ENCODE measurements around the gene AMOTL1. TPM values are rescaled to one million over a fixed set of nuclear protein-coding genes. Genes with fewer than 3 reads are reported as not detected.
"Not testable (repeated sequence)": the region's sequence is repeated elsewhere in the genome, so short reads cannot be mapped to it uniquely, and the experiment has no call there.

The AMOTL1 gene
- total RNA-seq, 2 donors from 2014 or later, result 60.6 to 106 TPM

DNA sequence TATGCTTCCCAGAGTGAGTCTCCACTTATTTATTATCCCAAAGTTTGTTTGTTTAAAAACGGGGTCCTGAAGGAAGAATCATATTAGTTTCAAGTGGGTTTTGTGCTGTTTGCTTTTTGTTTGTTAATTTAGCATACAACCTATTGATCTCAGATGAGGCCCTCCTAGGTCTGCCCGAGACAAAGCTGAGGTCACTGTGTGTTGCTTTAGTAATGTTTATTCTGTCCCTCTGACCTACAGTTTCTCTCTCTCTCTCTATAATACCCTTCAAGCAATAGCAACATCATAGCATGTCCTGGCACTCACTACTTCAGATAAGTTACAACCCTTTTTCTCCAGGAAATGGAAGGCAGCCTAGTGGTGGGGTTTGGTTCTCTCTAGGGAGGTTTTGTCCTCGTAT, 63.4 kb downstream of the AMOTL1 start:
- ATAC-seq (no peak), DNase-seq (no peak)
- intact Hi-C loops (cut with DNase I), result no loop called here

DNA sequence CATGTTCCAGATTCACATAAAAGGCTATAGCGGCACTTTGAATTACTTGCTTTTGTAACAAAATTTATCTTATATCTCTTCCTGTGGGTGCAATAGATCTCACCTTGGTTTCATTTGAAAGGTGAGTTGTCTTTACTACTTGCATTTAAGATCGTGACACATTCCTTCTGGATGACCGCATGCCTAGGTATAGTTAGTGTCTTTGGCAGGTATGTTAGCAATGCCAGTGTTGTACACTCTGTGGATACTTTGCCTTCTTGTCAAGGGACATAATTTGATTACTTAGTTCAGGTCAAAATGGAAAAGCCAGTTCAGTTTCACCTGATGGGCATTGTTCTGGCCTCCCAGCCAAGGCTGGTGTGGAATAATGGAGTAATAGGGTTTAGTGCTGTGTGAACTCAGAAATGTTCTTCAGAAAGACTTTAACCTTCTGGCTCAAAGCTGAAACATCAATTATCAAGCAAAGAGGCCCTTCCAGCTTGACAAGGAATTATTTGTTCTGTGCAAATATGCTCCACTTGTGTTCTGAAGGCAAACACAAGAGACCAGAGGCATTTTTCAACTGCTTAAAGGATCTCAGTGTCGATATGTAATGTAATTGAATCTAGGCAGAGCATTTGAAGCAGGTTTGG, 64.6 kb downstream of the AMOTL1 start:
- DNase-seq, result no peak
- no peak for ATAC-seq
- intact Hi-C loops (cut with DNase I), result no loop called here

DNA sequence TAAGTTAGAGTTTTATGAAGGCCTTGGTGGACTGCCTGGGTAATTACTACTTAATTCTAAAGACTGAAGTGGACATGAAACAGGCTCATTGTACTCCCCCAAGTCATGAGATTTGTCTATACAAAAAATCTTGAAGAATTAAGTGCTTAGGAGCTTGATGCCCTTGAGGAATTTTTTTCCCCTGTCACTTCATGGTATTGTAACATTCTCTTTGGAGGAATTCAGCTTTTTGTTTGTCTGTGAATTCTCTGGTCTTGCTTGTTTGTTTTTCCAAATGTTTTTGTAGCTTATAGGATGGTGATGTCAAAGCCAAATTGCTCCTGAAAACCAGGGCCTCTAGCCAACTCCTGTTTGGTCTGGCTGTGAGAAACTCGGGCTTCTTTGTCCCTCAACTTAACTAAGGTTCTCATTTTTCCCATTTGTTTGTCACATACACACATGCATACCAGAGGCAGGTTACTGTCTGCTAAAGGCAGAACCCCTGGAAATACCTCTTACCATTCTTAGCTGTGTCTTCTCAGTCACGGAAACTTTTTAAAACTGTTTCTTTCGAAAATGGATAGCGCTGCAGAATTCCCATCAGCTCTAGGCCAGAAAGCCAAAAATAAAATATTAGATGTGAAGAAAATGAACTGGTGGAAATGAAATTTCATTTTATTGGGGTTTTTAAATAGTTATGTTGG, 66.9 kb downstream of the AMOTL1 start:
- no peak for ATAC-seq
- DNase-seq, result no peak
- intact Hi-C loops (cut with DNase I), result loop anchor here in 1 of 2 donors (5.0 kb wide), 1 partner anchor 33 kb away; no protein-coding TSS in a partner anchor

GRCh38 chr11:94835594-94835927, 67.4 kb downstream of the AMOTL1 start:
- ATAC-seq (no peak), DNase-seq (no peak)
- intact Hi-C loops (cut with DNase I), result loop anchor here in 1 of 2 donors (5.0 kb wide), 1 partner anchor 33 kb away; no protein-coding TSS in a partner anchor

DNA sequence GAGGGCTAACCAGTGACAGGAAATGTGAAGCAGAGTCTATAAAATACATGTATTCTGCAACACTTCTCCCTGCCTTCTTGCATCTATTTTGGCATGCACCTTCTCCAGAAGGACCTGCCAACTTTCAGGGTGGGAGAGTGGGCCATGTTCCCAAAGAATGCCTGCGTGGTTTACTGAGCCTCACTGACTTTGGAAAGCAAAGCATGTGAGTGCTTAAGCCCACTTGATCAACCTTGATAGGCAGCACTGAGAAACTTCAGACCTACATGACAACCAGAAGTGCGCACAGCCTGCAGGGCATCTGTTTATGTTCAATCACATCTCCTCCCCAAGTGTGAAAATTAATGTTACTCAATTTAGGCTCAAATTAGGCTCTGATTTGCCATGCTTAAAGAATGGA, 69.2 kb downstream of the AMOTL1 start:
- DNase-seq (peak; percentile 48), ATAC-seq (peak; percentile 86 to 92)
- intact Hi-C loops (cut with DNase I), result loop anchor here in 1 of 2 donors (1.0 to 5.0 kb wide), 2 partner anchors 35 to 48 kb away; no protein-coding TSS in a partner anchor

DNA sequence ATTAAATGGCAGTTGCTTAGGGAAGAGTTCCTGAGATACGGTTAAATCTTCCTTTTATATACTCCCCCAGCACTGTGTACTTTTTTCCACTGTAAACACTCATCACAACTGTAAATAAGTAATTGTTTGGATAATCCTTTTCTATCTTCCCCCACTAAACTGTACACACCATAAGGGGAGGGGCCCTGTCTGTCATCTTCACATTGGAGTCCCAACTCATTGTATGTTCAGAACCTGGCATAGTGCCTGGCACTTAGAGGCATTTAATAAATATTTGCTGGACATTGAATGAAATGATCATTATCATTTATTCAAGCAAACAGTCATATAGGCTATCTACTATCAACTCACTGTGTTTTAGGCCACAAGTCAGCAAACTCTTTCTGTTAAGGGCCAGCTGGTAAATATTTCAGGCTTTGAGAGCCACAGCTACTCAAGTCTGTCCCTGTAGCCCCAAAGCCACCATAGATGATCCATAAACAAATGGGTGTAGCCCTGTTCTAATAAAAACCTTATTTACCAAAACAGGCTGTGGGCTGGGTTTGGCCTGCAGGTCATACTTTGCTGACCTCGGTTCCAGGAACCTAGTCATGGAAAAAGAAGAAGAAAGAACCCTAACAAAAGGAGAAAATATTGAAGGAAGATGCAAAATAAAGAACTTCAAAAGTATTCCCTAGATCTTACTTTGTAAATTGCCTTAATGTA, 70.0 kb downstream of the AMOTL1 start:
- intact Hi-C loops (cut with DNase I), result loop anchor here in 1 of 2 donors (5.0 kb wide), 1 partner anchor 36 kb away; no protein-coding TSS in a partner anchor
- DNase-seq (no peak), ATAC-seq (no peak)

- no peak for DNase-seq
- intact Hi-C loops (cut with DNase I), result no loop called here
- ATAC-seq, result no peak
These were observed 72.1 kb downstream of the AMOTL1 start for GRCh38 chr11:94840209-94840608.

GRCh38 chr11:94844031-94844430, 75.9 kb downstream of the AMOTL1 start:
- intact Hi-C loops (cut with DNase I), result no loop called here
- ATAC-seq (no peak), DNase-seq (no peak)

DNA sequence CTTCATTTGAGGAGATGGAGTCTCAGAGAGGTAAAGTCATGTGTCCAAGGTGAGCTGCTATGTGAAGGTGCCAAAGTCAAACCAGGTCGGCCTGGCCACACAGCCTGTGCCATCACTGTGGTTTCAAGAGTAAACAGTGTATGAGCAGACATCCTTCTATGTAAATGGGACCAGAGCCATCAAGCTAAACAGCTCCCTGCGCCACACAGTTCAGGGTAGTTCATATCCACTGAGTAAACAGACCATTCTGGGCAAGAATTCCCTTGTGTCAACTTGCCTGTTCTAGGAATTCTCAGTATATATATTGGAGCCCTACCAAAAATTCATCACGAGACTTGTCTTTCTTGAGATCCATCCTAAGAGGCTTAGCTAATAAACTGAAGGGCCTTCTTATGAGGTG, 77.5 kb downstream of the AMOTL1 start:
- intact Hi-C loops (cut with DNase I), result no loop called here
- ATAC-seq (peak in 1 of 2 donors; percentile 23), DNase-seq (no peak)

GRCh38 chr11:94849839-94850238, 81.7 kb downstream of the AMOTL1 start:
- ATAC-seq (no peak), DNase-seq (peak; percentile 40)
- intact Hi-C loops (cut with DNase I), result no loop called here

DNA sequence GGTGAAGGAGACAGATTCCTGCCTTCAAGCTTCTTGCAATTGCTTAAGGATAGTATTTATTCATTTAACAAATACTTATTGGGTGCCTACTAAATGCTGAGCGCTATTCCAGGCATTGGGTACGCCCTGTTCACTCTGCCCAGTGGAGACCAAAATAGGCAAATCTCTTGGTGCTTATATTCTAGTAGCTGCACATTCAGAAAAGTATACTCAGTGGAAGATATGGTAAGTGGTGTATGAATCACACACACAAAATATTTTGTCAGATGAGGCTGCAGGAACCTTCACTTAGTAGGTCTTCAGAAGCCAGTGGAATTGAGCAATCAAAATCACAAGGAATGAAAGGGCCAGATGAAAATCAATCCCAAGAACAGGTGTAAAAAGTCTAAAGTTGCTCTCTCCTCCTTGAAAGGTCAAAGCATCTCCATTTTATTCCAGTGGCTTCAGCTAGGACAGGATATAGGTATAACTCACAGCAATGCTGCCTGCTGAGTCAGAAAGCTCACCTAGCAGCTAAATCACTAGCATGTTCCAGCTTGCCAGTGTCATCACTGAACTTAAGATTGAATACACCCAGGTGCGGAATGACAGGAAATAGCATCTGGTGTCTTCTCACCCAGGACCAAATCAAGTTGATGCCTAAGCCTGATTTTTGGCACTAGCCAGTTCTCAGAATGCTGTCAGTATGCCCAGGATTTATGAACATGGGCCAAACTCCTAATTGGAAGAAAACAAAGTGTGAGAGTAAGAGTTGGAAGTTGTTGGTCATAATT, 83.9 kb downstream of the AMOTL1 start:
- intact Hi-C loops (cut with DNase I), result no loop called here

DNA sequence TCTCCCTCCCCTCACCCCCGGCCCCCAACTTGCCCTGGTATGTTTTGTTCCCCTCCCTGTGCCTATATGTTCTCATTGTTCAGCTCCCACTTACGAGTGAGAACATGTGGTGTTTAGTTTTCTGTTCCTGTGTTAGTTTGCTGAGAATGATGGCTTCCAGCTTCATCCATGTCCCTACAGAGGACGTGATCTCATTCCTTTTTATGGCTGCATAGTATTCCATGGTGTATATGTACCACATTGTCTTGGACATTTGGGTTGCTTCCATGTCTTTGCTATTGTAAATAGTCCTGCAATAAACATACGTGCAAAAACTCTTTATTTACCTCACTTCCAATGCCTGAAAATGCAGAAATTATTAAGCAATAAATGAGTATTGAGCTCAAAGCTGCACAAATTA, 85.1 kb downstream of the AMOTL1 start:
- ATAC-seq; intact Hi-C loops (cut with DNase I); DNase-seq: not testable (repeated sequence)

More for the DNA sequence above, 83.9 kb downstream of the AMOTL1 start:
- no peak for DNase-seq
- ATAC-seq, result no peak

GRCh38 chr11:94853836-94854235, 85.7 kb downstream of the AMOTL1 start:
- no peak for ATAC-seq
- intact Hi-C loops (cut with DNase I), result no loop called here
- no peak for DNase-seq

DNA sequence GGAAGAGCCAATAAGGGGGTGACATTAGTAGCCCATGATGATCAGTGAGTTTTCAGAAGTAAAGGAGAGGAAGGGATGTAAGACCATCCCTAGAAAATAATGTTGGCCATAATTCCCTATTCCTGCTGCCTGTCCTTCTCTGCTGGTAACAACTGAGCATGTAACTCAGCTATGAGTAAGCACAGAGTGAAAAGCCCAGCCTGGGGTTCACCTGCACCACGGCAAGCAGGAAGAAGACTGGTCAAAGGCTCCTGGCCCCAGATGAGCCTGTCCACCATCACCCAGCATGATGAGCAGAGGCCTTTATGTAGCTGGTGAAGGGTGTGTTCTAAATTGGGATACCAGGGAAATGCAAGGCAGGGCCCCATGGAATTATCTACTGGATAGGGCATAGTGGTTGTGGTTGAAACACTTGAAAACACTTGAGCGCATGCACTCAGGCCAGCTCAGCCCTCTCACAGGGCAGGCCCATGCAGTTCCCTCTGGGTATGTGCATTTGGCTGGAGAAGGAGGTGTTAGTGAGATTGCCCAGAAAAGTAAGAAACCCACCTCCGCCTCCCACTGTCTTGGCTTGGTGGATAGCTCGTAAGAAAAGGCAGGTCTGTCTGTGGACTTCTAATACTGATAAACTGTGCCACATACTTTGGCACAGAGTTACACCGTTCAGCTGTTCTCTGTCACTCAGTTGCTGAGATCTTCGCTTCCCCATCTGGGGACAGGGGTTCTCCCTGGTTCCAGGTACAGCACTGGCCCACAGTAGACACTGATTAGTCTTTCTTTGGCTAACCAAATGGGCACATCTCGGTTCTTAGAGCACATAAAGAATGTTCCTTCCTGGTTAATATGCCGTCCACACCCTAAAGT, 86.8 kb downstream of the AMOTL1 start:
- intact Hi-C loops (cut with DNase I), result loop anchor here in 1 of 2 donors (5.0 kb wide), 1 partner anchor 53 kb away; no protein-coding TSS in a partner anchor
- peak; percentile 93 to 95 for ATAC-seq
- DNase-seq, result no peak

- DNase-seq (no peak), ATAC-seq (peak; percentile 5 to 12)
- intact Hi-C loops (cut with DNase I), result loop anchor here in 1 of 2 donors (5.0 kb wide), 1 partner anchor 53 kb away; no protein-coding TSS in a partner anchor
These were observed 87.5 kb downstream of the AMOTL1 start for GRCh38 chr11:94855666-94856065.

DNA sequence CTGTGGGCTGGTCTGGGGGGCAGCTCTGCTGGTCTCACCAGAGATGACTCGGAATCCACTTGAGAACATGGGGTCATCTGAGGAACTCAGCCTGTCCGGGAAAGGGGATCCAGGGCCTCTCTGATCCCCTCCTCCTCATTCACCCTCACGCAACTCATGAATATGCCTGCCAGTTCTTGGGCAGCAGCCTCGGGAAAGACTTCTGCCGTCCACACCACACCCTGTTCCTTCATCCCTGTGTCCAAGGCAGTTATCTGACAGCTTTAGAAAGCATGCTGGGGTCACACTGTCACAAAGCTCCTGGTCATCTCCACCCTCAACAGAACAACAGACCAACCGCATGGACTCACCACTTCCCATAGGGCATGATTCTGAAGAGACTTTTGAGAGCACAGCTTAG, 88.3 kb downstream of the AMOTL1 start:
- no peak for DNase-seq
- intact Hi-C loops (cut with DNase I), result loop anchor here in 1 of 2 donors (5.0 kb wide), 1 partner anchor 54 kb away; no protein-coding TSS in a partner anchor
- peak in 1 of 2 donors; percentile 25 for ATAC-seq

GRCh38 chr11:94857337-94857736, 89.2 kb downstream of the AMOTL1 start:
- no peak for DNase-seq
- ATAC-seq, result no peak
- intact Hi-C loops (cut with DNase I), result loop anchor here in 1 of 2 donors (5.0 kb wide), 1 partner anchor 55 kb away; no protein-coding TSS in a partner anchor

Data from left cardiac atrium (tissue), 4 donors.